Epithelial cell of esophagus (primary cell): ENCODE data around the gene NDRG3.

Experiments used
- DNase-seq: peaks from one replicate; pipeline ENCODE4 v3.0.0; 2010; ENCODE audit warnings: low read depth
- H3K4me3 ChIP-seq: 2 replicates; pipeline ENCODE4 v1.5.1; 2011; ENCODE audit warnings: mild to moderate bottlenecking, low read length, control low read depth
- TF ChIP-seq, protein P1 (sequence below): IDR thresholded peaks from 2 replicates; pipeline ENCODE4 v1.5.1; 2011; ENCODE audit warnings: low read depth, mild to moderate bottlenecking, low read length, control low read depth, inconsistent platforms; ENCODE audit not compliant: insufficient read depth; ENCODE audit errors: missing control alignments

NDRG3 gene

DNA sequence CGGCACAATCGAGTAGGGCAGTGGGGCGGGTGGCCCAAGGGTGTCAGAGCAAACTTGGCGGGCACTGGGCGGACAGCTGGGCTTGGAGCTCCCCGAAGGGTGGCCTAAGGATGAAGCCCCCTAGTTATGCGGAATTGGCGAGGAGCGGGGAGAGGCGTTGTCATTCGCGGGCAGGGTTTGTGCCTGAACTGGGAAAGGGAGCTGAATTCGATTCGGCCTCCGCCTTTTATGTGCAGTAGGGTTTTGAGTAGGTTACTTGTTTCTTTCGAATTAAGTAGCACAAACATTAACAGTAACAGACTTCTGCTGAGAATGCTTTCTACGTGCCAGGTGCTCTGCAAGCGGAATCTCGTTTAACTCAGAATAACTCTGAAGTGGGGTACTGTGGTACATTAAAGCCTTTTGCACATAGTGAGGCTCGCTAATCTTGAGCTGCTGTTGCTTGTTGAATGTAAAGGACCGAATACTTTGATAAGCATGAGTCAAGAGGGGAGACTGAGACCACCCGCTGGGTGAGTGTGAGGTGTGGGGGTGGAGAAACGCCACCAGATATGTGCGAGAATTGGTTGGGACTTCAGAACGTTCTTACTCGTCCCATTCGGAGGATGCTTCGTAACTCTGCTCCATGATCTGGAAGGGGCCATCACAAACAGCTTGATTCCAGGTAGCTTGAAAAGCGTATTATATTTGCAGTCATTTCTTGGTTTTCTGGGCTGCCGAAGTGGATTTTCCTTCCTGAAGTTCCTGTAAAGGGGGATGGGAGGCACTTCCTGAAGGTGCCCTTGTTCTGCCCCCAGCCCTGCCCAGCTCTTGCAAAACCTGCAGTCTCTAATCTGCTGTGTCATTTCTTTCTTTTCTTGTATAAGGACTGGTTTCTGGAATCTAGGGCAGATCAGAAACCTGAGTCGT lies 139.5 kb downstream of the NDRG3 start:
- DNase-seq, result peak; percentile 59
- peak overlapping the region; percentile 97 for H3K4me3 ChIP-seq
- TF ChIP-seq, protein P1, sequence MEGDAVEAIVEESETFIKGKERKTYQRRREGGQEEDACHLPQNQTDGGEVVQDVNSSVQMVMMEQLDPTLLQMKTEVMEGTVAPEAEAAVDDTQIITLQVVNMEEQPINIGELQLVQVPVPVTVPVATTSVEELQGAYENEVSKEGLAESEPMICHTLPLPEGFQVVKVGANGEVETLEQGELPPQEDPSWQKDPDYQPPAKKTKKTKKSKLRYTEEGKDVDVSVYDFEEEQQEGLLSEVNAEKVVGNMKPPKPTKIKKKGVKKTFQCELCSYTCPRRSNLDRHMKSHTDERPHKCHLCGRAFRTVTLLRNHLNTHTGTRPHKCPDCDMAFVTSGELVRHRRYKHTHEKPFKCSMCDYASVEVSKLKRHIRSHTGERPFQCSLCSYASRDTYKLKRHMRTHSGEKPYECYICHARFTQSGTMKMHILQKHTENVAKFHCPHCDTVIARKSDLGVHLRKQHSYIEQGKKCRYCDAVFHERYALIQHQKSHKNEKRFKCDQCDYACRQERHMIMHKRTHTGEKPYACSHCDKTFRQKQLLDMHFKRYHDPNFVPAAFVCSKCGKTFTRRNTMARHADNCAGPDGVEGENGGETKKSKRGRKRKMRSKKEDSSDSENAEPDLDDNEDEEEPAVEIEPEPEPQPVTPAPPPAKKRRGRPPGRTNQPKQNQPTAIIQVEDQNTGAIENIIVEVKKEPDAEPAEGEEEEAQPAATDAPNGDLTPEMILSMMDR, result no peak

DNA sequence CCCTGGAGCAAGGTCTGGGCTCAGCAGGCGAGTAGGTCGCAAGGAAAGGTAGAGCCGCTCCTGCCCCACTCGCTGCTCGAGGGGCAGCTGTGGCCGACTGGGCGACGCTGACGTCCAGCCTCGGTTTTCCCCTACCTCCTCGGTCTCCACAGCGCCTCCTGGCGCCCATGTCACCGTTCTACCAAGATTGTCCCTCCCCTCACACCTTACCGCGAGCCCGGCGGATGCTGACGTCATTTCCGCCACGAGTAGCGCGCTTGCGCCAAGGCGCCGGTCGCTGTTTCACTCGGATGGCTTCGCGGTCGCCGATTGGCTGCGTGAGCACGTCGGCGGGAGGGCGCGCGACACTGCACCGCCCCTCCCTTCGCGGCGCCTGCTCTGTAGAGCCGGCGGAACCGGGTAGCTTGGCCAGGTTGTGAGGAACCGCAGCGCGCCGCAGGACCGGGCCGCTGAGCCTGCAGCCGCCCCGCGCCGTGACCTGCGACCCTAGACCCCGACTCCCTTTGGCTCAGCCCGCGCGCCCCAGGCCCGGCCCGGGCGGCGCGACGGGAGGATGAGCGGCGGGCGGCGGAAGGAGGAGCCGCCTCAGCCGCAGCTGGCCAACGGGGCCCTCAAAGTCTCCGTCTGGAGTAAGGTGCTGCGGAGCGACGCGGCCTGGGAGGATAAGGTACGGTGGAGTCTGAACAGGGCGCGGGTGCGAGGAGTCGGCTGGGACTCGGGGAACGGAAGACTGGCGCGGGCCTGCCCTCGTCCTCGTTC lies 140.3 kb downstream of the NDRG3 start, which contains the start of gene RAB5IF:
TSS of gene RAB5IF (plus strand) at position 381 of the 759 bp plus-strand sequence. CDS start at position 554, 173 bp downstream.
- TF ChIP-seq, protein P1, result peak; percentile 88
- H3K4me3 ChIP-seq, result peak within 1 kb of the TSS; percentile 97

DNA sequence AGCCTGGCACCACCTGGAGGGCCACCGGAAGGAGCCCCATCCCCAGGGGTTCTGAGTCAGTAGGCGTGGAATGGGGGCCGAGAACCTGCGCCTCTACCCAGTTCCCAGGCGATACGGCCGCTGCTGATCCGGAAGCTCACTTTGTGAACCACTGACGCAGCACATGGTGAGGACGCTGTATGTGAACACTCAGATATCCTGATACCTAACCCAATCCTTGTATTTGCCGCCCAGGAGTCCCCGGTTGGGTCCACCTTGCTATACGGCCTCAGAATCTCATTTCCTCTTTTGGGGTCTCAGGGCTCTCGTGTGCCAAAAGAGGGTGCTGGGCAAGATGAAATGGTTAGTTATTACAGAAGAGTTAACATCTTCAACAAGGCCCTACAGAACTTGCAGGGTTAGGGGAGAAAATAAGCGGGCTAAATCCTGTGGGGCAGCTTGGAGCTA lies 140.9 kb downstream of the NDRG3 start:
- DNase-seq, result peak; percentile 10
- peak overlapping the region; percentile 47 for H3K4me3 ChIP-seq

More for the DNA sequence above, 140.3 kb downstream of the NDRG3 start, which contains the start of gene RAB5IF:
- DNase-seq, result peak; percentile 99

More for the DNA sequence above, 140.9 kb downstream of the NDRG3 start:
- TF ChIP-seq, protein P1, result no peak
